ENCODE results near the gene MTAP. TPM values are rescaled to one million over a fixed set of nuclear protein-coding genes. Genes with fewer than 3 reads are reported as not detected.

MTAP gene
- total RNA-seq, 6 experiments from 2014 or later = 40.7 to 65.2 (median 52.0) TPM

DNA sequence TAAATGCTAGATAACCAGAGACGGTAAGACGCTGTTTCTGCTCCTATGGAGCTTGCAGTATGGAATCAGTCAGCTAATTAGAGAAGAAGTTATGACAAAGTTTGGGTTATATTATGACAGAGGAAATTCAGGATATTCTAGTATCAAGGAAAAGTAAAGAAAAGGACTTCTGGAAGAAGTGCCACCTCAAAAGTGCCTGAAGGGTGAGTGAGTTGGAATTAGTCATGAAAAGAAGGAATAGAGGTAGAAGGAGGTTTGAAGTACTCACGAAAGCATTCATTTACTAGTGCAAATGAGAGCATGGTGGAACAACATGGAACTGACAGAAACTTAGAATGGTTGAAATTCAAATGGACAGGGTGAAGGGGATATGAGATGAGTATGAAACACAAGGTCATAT is 40.4 kb upstream of the MTAP start:
- Mint-ChIP-seq H3K4me3 (no peak overlapping the region), H3K27me3 (ENCODE audit: insufficient read depth) (peaks cover 3% of the 10 kb centered on the region; the same call in 1 of the 2 replicates), H3K9me3 (no peaks in the 10 kb centered on the region), H3K4me1 (ENCODE audit: low read depth) (peaks cover 34% of the 10 kb centered on the region), H3K36me3 (ENCODE audit: low read depth) (no peaks in the 10 kb centered on the region), H3K27ac (no peak overlapping the region)
- DNase-seq = no peak
- TF ChIP-seq, protein P1, sequence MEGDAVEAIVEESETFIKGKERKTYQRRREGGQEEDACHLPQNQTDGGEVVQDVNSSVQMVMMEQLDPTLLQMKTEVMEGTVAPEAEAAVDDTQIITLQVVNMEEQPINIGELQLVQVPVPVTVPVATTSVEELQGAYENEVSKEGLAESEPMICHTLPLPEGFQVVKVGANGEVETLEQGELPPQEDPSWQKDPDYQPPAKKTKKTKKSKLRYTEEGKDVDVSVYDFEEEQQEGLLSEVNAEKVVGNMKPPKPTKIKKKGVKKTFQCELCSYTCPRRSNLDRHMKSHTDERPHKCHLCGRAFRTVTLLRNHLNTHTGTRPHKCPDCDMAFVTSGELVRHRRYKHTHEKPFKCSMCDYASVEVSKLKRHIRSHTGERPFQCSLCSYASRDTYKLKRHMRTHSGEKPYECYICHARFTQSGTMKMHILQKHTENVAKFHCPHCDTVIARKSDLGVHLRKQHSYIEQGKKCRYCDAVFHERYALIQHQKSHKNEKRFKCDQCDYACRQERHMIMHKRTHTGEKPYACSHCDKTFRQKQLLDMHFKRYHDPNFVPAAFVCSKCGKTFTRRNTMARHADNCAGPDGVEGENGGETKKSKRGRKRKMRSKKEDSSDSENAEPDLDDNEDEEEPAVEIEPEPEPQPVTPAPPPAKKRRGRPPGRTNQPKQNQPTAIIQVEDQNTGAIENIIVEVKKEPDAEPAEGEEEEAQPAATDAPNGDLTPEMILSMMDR (IDR thresholded peaks at IDR 0.05) = no peak

DNA sequence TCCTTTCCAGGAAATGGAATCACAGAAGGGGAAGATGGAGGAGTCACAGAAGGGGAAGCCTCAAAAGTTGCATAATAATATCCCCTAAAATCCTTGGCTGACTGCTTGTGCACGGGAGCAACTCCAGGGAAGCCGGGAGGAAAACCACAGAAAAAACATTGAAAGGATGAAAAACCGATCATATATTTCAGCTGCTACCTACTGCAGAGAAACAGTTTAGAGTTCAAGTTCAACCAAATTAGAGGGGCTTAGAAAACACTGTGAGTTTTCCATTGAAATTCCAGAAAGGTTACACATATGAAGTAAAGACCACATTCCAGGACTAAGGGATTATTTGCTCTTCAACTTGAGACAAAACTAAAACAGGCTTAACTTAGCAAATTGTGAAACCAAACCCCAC is 37.6 kb upstream of the MTAP start:
- TF ChIP-seq, protein P1 (IDR thresholded peaks at IDR 0.05) = no peak
- no peaks in the 10 kb centered on the region for H3K27me3 Mint-ChIP-seq (ENCODE audit: insufficient read depth)
- H3K9me3 Mint-ChIP-seq = no peaks in the 10 kb centered on the region
- H3K27ac Mint-ChIP-seq = peak overlapping the region; percentile 30; the same call in 1 of the 2 replicates
- peaks cover 30% of the 10 kb centered on the region for H3K4me1 Mint-ChIP-seq (ENCODE audit: low read depth)
- H3K36me3 Mint-ChIP-seq (ENCODE audit: low read depth) = no peaks in the 10 kb centered on the region
- peak overlapping the region; percentile 53 for H3K4me3 Mint-ChIP-seq
- no peak for DNase-seq

DNA sequence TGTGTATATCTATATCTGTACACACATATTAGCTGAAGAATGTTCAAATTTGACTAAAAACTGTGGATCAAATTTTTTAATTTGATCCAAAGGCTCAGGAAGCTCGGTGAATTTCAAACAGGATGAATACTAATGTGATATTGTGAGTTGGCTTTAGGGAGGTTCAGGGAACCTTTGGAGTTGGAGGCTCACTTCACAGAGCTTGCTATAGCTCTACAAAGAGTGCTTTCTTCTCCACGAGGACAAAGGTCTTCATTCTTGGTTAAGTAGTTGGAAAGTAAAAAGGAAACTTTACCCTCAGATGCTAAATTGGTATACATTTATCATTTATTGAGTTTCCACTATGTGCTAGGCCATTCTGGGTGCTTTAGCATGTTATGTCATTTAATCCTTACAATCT is 36.3 kb upstream of the MTAP start:
- Mint-ChIP-seq H3K9me3 (no peaks in the 10 kb centered on the region), H3K27me3 (ENCODE audit: insufficient read depth) (no peaks in the 10 kb centered on the region), H3K36me3 (ENCODE audit: low read depth) (0 out of 2 replicates have a peak, but pooled peaks cover 4% of the 10 kb centered on the region), H3K4me3 (no peak overlapping the region), H3K27ac (no peak overlapping the region), H3K4me1 (ENCODE audit: low read depth) (peaks cover 42% of the 10 kb centered on the region)
- TF ChIP-seq, protein P1 (IDR thresholded peaks at IDR 0.05) = no peak
- no peak for DNase-seq

DNA sequence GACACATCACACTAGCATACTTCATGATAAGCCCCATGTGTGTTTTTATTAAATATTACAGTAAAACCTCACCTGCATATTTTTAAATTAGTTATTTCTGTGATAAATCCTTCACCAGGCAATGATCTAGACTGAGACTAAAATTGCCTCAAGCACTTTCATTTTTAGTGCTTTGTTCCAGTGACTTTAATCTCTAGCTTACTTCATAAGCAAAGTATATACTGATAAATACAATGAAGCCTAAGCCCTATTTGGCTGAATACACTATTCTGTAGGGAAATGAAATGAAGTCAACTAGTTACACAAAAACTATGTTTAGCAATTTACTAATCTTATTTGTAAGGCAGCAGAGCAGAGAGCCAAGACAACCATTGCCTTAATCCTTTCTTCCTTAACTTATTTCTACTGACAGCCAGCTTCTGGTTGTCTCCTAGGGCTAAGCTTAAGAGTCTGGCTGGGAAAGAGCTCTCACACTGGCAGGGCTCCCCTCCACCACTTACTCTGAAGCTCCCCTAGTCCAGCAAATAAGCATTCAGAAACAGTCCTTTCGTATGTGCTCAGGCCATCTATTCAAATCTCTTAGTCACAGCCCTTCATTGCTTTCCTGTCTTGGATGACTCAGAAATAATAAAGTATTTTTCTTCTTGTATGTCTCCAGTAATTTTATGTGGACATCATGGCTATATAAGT is 31.4 kb upstream of the MTAP start:
- TF ChIP-seq, protein P1 (IDR thresholded peaks at IDR 0.05) = no peak
- DNase-seq = peak; percentile 81
- Mint-ChIP-seq H3K4me3 (peak overlapping the region; percentile 74), H3K4me1 (ENCODE audit: low read depth) (peaks cover 28% of the 10 kb centered on the region), H3K9me3 (peaks cover 3% of the 10 kb centered on the region), H3K27ac (peak overlapping the region; percentile 91), H3K36me3 (ENCODE audit: low read depth) (peaks cover 9% of the 10 kb centered on the region), H3K27me3 (ENCODE audit: insufficient read depth) (no peaks in the 10 kb centered on the region)

DNA sequence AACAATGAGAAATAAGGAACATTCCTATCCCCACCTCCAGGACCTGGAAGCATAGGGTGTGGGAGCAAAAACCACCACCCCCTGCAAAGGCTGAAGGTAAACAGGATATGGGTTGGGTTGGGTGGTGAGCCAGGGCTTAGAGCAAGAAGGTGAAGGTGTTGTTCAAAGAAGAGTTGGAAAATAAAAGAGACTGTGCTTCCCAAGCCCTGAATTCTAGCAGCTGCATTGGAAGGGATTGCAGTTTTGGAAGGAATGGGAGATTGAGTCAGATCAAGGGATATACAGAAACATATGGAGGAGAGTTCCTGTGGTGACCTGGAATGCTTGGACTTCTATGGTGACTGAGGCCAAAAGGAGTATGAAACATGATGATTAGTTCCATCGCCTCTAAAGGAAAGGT is 24.7 kb upstream of the MTAP start:
- Mint-ChIP-seq H3K4me3 (no peak overlapping the region), H3K36me3 (ENCODE audit: low read depth) (no peaks in the 10 kb centered on the region), H3K9me3 (no peaks in the 10 kb centered on the region), H3K27ac (no peak overlapping the region), H3K4me1 (ENCODE audit: low read depth) (peaks cover 14% of the 10 kb centered on the region), H3K27me3 (ENCODE audit: insufficient read depth) (no peaks in the 10 kb centered on the region)
- DNase-seq = peak; percentile 79
- TF ChIP-seq, protein P1 (IDR thresholded peaks at IDR 0.05) = no peak

Data from HFFc6 (cell line).